ENCODE measurements around the gene SLC4A1.

Gene SLC4A1

DNA sequence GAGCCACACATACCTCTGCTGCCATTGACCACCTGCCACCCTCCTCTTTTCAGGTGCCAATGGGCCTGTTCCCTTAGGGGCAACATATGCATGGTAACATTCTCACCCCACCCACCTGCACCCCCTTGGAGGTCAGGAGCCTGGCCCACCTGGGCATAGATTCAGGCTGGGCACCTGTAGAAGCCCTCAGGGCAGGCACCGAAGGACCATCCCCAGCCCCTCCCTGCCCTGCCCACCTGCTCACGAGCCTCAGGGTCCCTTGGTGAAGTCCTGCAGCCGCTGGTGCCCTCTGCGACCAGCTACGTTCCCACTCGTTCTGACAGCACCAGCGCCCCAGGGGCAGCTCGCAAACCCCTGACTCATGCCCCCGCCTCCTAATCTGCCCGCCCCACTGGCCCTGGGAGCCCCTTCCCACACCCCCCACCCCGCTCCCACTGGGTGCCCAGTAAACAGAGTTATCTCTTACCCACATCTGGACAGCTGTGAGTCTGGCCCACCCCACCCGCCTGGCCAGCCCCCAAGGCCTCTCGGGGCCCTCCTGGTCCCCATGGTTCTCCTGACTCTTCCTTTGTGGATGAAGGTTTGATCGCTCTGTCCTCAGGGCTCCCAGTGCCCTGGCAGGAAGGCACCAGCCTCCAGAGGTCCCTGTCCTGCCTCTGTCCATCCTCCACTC lies at the start of gene SLC4A1:
SLC4A1 (minus strand) TSS at position 318 of the 673 bp plus-strand sequence. CDS start 5,269 bp downstream, outside the sequence.
- FAIRE-seq, result no peak

DNA sequence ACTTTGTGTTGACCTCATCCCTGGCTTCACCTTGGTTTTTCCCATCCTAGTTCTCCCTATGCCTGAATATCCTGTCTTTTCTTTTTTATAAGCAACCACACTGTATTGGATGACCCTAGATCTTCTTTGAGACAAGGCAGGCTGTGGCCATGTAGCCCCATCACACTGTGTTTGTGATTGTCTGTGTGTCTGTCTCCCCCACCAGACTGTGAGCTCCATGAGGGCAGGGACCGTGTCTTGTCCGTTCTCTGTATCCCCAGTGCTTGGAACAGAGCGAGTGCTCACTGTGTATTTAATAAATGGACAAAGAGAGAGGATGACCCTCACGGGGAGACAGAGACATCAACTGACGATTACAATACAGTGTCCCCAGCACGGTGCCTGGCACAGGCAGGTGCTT lies 49.6 kb upstream of the SLC4A1 start:
- FAIRE-seq, result no peak

DNA sequence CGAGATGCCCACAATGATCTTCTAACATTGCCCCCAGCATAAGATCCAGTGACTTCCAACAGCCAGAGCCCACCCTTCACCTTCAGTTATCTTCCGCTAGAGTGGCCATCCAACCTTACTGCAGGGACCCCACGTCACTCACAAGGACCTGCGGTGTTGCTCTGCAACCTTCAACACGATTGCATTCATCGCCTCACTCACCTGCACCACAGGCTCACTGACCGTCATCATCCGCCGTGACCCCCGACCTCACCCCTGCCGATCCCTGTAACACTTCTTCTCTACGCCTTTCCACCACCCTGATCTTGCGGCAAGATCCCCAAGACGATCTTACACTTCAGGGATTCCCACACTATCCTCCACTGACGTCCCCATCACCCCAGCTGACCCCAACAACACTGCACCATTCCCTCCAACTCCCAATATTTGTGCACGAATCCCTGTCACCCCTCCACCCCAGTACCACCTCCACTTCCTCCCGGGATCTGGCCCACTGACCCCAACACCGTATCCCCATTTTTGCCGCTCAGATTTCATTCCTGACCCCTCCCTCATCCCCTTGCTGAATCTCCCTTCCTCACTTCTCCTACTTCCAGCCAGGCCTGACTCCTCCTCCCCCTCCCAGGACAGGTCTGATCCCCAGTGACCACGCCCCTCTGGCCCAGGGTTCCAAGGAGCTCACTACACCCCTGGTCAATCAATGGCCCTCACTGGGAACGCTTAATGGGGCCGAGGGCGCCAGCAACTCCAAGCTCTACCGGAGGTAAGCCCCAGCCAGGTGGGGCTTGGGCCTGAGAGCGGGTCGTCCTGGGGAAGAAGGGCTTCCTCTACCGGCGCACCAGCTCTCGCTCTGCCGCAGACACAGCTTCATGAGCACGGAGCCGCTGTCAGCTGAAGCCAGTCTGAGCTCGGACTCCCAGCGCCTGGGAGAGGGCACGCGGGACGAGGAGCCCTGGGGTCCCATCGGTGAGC lies 48.1 kb upstream of the SLC4A1 start:
- no peak for FAIRE-seq

DNA sequence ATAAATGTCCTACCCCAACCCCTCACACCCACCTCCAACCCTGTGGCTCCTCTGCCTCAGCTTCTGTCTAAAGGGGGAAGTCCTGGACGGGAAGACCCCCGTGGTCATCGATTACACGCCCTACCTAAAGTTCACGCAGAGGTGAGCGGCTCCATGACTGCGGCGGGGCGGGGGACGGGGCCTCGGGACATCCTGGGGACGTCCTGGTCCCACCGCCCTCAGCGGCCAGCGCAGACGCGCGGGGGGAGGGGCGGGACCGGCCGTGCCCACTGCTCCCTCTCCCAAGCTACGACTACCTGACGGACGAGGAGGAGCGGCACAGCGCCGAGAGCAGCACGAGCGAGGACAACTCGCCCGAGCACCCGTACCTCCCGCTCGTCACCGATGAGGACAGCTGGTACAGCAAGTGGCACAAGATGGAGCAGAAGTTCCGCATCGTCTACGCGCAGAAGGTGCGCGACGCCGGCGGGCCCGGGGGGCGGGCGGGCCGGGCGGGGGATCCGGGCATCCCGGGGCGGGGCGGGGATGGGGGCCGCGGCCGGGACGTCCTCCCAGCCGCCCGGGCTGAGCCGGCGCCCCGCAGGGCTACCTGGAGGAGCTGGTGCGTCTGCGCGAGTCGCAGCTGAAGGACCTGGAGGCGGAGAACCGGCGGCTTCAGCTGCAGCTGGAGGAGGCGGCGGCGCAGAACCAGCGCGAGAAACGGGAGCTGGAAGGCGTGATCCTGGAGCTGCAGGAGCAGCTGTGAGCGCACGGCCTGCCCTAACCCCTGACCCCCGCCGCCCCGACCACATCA lies 47.1 kb upstream of the SLC4A1 start:
- FAIRE-seq, result no peak

DNA sequence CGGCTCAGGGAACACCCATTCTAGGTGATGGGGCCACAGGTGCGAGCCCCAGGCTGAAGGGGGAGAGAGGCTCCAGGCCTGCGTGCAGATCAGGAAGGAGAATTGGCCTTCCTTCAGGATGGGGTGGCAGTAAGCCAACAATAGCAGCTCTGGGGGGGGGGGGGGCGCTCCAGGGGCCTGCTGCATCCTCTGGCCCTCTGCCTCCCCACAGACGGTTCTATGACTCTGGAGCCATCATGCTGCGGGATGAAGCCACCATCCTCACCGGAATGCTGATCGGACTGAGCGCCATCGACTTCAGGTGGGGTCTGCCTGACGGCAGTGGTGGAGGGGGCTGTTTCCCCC lies 46.6 kb upstream of the SLC4A1 start:
- FAIRE-seq, result no peak

DNA sequence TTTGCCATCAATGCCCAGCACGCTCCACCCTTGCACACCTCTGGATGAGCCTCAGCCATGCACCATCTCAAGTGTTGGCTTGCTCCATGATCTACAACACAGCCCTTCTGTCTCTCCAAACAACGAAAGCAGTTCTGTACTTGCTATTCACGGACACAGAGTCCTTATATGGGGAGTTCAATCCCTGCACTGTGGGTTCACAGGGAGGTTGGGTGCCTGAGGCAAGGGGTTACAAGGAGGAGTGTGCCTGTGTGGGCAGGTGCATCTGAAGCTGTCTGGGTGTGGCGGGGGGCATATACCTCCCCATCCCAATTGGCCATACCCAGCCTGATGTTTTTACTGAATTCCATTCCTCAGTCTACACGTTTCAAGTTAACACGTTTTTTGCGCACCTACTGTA lies 46.1 kb upstream of the SLC4A1 start:
- no peak for FAIRE-seq

DNA sequence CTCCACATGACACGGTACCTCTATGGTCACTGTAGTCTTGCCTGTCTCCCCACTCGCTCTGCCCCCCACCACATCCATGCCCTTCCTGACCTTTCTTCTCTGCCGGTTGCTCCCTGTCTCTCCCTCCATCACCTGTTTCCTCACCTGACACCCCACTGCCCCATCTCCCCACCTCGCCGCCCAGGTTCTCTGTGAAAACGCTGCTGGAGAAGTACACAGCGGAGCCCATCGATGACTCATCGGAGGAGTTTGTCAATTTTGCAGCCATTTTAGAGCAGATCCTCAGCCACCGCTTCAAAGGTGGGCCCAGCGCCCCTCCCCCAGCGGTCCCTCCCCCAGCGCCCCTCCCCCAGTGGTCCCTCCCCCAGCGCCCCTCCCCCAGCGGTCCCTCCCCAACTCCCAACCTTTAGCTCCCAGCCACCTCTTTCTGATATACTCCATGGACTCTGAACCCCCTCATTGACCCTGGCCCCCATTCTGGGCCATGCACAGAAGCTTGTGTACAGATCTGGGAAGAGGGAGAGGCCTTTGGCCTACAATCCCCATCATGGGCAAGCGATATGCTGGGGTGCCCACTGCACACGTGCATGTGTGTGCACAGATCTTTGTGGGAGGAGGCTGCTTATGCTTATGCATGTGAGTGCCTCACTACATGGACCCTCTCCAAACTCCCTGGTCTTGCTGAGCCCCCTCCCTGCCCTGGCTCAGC lies 44.6 kb upstream of the SLC4A1 start:
- FAIRE-seq, result no peak

DNA sequence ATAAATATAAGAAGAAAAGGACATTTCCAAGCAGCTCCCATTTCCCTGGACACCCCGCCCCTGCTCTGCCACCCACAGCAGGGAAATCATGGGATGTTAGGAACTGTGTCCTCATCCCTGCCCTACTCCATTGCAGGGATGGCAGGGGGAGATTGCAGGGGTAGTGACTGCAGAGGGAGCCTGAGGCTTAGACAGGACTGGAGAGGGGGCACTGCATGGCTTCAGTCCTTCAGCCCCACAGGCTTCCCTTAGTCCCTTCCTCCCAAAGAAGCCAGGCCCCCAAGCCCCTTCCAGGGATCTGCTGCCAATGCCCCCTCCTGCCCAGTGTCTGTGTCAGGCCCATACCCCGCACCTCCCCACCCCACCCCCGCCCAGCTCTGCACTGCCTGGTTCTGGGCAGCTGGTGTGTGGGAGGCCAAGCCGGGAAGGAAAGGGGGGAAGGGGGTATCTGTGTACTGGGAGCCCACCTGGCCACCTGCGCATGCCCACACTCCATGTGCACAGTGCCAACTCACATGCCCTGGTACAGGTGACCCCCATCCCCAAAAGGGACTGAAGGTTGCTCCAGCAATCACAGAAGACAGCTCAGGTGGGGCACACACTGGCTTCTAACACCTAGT lies 43.7 kb upstream of the SLC4A1 start:
- FAIRE-seq, result no peak

DNA sequence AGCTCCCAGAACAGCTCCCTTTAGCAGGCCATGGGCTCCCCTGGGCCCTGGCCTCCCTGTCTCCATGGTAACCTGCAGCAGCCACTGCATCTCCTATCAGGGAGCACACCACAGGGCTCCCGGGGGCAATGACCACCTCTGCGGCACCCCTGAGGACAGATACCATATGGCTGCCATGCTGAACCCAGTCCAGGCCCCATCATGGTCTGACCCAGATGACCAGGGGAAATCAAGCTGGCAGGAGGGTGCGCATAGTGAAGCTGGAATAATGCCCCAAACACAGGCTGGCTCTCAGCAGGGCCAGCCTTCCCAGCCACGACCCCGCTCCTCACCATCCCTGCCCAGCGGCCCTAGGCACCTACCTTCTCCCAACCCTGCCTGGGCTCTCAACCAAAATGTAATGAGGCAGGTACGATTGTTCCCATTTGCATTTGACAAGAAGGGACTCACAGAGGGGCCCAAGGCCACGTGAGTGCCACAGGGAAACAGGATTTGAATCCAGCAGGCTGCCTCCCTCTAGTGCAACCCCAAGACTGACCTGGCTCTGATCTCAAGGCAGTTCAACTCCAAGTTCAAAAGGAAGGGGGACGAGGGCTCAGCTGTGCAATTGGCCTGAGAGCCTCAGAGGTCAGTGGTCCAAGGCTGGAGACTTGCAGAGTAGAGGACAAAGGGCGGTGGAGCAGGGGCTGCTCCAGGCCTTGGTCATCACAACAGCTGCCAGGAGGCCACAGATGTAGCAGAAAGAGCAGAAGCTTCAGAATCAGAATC lies 42.9 kb upstream of the SLC4A1 start:
- no peak for FAIRE-seq

DNA sequence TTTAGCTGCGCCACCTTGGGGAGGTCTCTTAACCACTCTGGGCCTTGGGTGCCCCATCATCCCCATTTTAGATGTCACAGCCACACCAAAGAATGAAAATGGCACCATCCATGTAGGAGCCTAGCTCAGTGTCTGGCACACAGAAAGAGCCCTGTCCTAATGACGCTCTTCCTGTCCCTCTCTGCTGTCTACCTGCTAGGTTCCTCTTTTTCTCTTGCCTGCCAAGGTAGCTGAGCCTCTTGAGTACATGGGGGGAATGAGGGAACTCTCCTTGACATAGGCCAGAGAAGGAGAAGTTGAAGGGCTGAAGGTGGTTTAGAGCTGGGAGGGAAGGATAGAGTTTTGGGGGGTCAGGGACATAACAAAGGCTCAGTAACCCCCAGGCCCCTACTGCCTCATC lies 42.3 kb upstream of the SLC4A1 start:
- no peak for FAIRE-seq

DNA sequence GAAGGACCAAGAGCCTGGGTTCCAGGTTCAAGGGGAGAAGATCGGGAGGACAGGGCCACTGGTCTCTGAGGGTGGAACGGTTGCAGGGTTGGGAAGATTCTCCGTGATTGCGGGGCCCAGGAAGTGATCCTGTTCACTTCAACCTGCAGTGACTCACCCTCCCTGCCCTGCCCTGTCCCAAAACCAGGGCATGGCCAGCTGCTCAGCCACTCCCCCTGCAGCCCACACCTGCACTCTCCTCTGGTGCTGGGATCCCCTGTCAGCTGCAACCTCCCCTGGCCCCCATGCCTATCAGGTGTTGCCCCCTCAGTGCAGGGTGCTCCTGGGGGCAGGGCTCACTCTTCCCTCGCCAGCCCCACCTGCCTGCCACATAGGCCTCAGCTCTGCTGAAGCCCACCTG lies 41.5 kb upstream of the SLC4A1 start:
- no peak for FAIRE-seq

DNA sequence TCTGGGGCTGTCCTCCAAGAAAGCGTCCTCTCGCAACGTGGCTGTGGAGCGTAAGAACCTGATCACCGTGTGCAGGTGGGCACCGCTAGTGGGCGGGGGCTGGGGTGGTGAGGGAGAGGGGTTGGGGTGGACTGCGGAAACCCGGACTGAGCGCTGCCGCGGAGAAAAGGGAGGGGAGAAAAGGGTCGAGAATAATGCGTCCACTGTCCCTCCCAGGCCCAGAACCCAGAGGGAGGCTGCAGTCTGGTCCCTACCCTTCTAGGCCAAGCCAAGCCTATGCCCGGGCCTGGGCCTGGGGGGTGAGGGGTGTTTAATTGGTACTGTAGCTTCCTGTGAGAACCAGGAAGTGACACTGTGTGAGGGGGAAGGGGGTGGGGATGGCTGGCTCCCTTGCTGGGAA lies 40.9 kb upstream of the SLC4A1 start:
- no peak for FAIRE-seq

DNA sequence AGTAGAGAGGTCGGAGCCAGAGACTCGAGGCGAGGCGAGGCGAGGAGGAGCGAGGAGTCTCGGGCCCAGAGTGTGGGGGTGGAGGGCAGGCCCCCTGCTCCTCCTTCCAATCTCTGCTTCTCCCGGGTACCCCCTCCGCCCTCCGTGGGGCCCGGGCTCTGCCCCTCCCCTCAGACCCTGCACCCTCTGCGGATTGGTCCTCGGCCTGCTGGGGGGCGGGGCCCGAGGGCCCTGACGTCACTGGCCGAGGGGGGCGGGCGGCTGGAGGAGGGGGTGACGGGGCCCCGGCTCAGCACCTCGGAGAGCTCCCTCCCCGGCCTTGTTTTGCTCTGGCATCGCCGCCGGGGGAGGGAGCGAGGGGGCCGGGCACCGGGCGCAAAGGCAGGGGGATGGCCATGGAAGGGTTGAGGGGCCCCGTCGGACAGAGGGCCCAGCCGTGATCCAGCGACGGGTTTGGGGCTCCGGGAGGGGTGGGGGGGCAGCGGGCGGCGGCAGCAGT lies 40.4 kb upstream of the SLC4A1 start, which contains the start of gene RUNDC3A:
RUNDC3A (plus strand) TSS at position 282 of the 499 bp plus-strand sequence. CDS start 232 bp downstream, outside the sequence.
- FAIRE-seq, result no peak

DNA sequence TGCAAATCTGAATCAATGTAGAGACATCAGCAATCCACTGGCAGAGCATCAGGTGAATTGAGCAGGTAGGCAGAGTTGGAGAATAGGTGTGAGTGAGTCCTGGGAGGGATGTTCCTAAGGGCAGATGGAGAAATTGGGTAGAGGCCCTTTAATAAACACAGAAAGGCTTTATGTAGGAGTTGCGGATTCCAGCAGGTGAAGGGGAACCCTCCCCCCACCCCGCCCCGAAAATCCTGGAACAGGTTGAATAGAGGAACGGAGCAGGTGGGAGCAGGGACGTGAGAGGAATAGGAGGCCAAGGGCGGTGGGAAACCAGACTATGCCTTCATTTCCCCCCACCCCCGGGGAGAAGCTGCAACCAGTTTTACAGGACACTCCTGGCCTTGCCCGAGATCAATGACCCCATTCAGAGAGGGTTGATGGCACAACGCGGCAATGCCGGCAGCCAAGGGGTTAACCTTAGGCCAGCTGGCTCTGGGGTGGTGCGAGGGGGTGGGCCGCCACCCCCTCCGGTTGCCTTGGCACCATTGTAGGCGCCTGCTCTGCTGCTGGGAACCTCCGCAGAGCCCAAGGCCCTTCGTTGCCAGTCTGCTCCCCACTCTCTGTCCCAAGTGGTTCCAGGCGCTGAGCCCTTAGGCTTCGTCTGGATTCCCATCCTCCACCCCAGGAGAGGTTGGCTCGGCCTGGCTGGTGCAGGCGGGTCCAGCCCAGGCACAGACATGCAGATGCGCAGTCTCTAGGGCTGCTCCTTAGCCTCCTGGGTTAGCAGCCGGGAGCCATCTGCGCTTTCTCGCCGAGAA lies 39.7 kb upstream of the SLC4A1 start:
- FAIRE-seq, result no peak

DNA sequence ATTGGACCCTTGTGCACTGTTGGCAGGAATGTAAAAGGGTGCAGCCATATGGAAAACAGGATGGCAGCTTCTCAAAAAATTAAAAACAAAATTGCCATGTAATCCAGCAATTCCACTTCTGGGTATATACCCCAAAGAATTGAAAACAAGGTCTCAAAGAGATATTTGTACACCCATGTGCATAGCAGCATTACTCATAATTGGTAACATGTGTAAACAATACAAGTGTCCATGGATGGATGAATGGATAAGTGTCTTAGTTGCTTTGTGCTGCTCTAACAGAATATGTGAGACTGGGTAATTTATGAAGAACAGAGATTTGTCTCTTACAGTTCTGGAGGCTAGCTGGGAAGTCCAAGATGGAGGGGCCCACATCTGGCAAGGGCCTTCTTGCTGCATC lies 36.7 kb upstream of the SLC4A1 start:
- FAIRE-seq, result no peak

DNA sequence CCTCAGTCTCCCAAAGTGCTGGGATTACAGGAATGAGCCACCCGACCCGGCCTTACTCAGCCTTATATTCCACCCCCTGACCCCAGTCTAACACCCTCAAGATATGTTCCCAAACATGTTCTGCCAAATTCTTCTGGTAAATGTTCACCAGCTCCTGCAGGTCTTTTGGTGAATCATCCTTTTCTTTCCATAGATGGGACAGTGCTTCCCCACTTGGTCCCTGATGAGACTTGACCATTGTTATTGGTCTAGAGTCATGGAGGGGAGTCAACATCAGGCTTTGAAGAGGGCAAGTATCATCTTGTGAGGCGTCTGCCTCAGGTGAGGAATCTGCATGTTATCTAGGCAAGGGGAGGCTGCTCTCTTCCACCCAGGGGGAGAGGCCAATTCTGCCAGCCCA lies 30.0 kb upstream of the SLC4A1 start:
- no peak for FAIRE-seq

DNA sequence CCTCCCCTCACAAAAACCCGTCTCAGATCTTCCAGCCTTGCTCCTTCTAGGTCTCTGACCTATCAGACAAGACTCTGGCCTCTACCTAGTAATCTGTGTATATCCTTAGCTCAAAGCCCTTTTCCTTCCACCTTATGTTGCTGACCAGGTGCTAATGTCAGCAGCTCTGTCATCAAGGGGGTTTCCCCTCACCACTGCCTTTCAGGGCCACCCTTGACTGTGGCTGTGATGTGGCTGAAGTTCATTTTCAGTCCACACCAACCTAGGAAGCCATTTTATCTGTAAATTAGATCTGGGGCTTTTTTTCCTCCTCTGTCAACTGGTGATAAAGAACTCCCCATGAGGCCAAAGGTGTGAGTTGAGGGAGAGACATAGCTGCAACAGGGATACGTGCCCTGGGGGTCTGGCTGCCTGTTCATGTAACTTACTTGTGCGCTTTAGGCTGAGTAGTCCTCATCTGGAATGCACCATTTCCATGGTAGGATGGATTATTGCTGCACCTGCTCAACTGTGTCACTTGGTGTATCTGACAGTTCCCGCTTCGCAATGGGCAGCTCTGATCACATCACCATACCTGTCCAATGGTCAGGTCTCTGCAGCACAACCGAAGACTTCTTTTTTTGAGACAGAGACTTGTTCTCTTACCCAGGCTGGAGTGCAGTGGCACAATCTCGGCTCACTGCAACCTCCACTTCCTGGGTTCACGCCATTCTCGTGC lies 25.7 kb upstream of the SLC4A1 start:
- no peak for FAIRE-seq

DNA sequence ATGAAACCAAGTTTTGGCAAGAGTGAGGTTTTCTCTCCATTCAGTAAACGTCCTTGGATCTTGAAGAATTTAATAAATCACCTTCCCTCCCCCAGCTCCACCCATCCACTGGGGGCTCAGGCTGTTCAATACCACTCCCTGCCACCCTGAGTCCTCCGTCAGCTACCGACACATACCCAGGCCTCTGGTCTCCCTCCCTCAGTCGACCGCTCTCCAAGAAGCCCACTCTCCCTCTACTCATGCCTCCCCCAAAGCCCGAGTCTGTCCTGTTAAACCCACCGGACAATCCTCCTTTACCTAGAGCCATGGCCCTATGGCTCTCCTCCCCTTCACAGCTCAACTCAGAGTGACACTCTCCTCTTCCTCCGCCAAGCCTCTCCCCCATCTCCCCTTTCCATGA lies 19.7 kb upstream of the SLC4A1 start:
- no peak for FAIRE-seq

DNA sequence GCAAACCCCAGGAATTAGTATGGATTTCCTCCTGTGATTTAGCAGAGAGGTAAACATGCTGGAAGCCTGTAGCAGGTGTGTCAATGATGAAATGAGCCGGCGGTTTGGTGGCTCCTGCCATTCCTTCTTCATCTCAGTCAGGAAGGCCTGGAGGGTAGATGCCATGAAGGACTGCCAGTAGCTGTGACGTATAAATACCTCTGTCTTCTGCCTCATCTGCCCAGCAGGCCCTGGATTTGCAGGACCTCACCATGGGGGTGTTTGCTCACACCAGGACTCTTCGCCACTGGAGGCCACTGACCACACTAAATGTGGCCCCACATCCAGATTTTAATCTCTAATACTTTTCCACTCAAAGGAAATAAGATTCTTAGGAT lies 16.1 kb upstream of the SLC4A1 start:
- FAIRE-seq, result no peak
